NT2/D1 (cell line): ENCODE results near the gene RNF181.
"Not testable (repeated sequence)": the region's sequence is repeated elsewhere in the genome, so short reads cannot be mapped to it uniquely, and the experiment has no call there.

Source experiments
- DNase-seq: peaks from one replicate; pipeline ENCODE4 v3.0.0-alpha.2; 2011; ENCODE audit warnings: low read depth, low spot score
- H3K27me3 ChIP-seq: 2 replicates; pipeline ENCODE4 v1.6.0; 2011; ENCODE audit warnings: mild to moderate bottlenecking; ENCODE audit not compliant: insufficient read length, insufficient read depth
- H3K36me3 ChIP-seq: 2 replicates; pipeline ENCODE4 v1.6.1; 2011; ENCODE audit warnings: mild to moderate bottlenecking, low read length, mixed read lengths; ENCODE audit not compliant: insufficient read depth, insufficient read length
- H3K4me1 ChIP-seq: 2 replicates; pipeline ENCODE4 v1.5.1; 2011; ENCODE audit not compliant: insufficient read depth, insufficient read length
- H3K4me3 ChIP-seq: 2 replicates; pipeline ENCODE4 v1.5.1; 2011; ENCODE audit warnings: low read depth; ENCODE audit not compliant: insufficient read length
- H3K9ac ChIP-seq: 2 replicates; pipeline ENCODE4 v1.6.0; 2011; ENCODE audit warnings: low read depth; ENCODE audit not compliant: insufficient read length
- H3K9me3 ChIP-seq: 2 replicates; pipeline ENCODE4 v1.5.1; 2011; ENCODE audit warnings: mild to moderate bottlenecking, low read length; ENCODE audit not compliant: insufficient read depth
- SUZ12 ChIP-seq: IDR thresholded peaks from 2 replicates; pipeline ENCODE4 v1.6.1; 2011; ENCODE audit not compliant: insufficient read length, insufficient read depth; ENCODE audit errors: extremely low read depth
- YY1 ChIP-seq: IDR thresholded peaks from 2 replicates; pipeline ENCODE4 v1.6.1; 2011; ENCODE audit not compliant: insufficient read length, insufficient read depth
- ZNF274 ChIP-seq: IDR thresholded peaks from 2 replicates; pipeline ENCODE4 v1.6.1; 2011; ENCODE audit warnings: mild to moderate bottlenecking, low read depth, low read length

Gene RNF181

GRCh38 chr2:85600235-85600575, 4.7 kb downstream of the RNF181 start:
- no peaks in the 10 kb centered on the region for H3K9me3 ChIP-seq
- no peak overlapping the region for H3K9ac ChIP-seq
- TF ChIP-seq YY1 (no peak), SUZ12 (no peak), ZNF274 (no peak)
- H3K36me3 ChIP-seq = peaks cover 45% of the 10 kb centered on the region
- no peaks in the 10 kb centered on the region for H3K27me3 ChIP-seq
- no peak for DNase-seq
- H3K4me3 ChIP-seq = no peak overlapping the region
- H3K4me1 ChIP-seq = no peaks in the 10 kb centered on the region

- TF ChIP-seq YY1 (no peak), ZNF274 (no peak), SUZ12 (no peak)
- no peaks in the 10 kb centered on the region for H3K9me3 ChIP-seq
- no peaks in the 10 kb centered on the region for H3K4me1 ChIP-seq
- peak overlapping the region; percentile 69 for H3K4me3 ChIP-seq
- H3K27me3 ChIP-seq = no peaks in the 10 kb centered on the region
- H3K36me3 ChIP-seq = peaks cover 48% of the 10 kb centered on the region
- H3K9ac ChIP-seq = peak overlapping the region; percentile 32
- DNase-seq = no peak
These were observed 5.6 kb downstream of the RNF181 start for GRCh38 chr2:85600951-85601770.

- Histone ChIP-seq H3K4me3 (peak overlapping the region; percentile 69), H3K27me3 (no peaks in the 10 kb centered on the region), H3K36me3 (peaks cover 49% of the 10 kb centered on the region), H3K9ac (peak overlapping the region; percentile 92), H3K4me1 (no peaks in the 10 kb centered on the region), H3K9me3 (no peaks in the 10 kb centered on the region)
- no peak for DNase-seq
- TF ChIP-seq SUZ12 (no peak), YY1 (no peak), ZNF274 (no peak)
These were observed 6.4 kb downstream of the RNF181 start for GRCh38 chr2:85601771-85602475.

- H3K9me3 ChIP-seq = no peaks in the 10 kb centered on the region
- peak; percentile 74 for DNase-seq
- no peaks in the 10 kb centered on the region for H3K27me3 ChIP-seq
- peaks cover 48% of the 10 kb centered on the region for H3K36me3 ChIP-seq
- peak within 1 kb of the TSS; percentile 92 for H3K9ac ChIP-seq
- H3K4me1 ChIP-seq = no peaks in the 10 kb centered on the region
- no peak for TF ChIP-seq YY1
- no peak for TF ChIP-seq ZNF274
- TF ChIP-seq SUZ12 = no peak
- H3K4me3 ChIP-seq = peak within 1 kb of the TSS; percentile 87
These were observed 7.1 kb downstream of the RNF181 start, which contains the start of gene TMEM150A for GRCh38 chr2:85602476-85603234. Gene TMEM150A, minus strand, starts transcription at chr2:85602698. Its CDS starts 750 bp downstream, at chr2:85601948.

- H3K9me3 ChIP-seq, H3K4me3 ChIP-seq, DNase-seq, H3K4me1 ChIP-seq, H3K9ac ChIP-seq, H3K27me3 ChIP-seq: not testable (repeated sequence)
- peaks cover 52% of the 10 kb centered on the region for H3K36me3 ChIP-seq
These were observed 8.5 kb downstream of the RNF181 start for GRCh38 chr2:85604133-85604444.

- Histone ChIP-seq H3K4me3 (no peak overlapping the region), H3K4me1 (no peaks in the 10 kb centered on the region)
These were observed 9.2 kb downstream of the RNF181 start for GRCh38 chr2:85604568-85605339.

More at GRCh38 chr2:85604568-85605339, 9.2 kb downstream of the RNF181 start:
- TF ChIP-seq ZNF274 (no peak), YY1 (no peak), SUZ12 (no peak)
- no peak for DNase-seq
- Histone ChIP-seq H3K36me3 (peaks cover 49% of the 10 kb centered on the region), H3K9me3 (no peaks in the 10 kb centered on the region), H3K9ac (no peak overlapping the region), H3K27me3 (no peaks in the 10 kb centered on the region)
